Ramos (cell line): ENCODE data around the gene CRAMP1.
"Not testable (repeated sequence)": the region's sequence is repeated elsewhere in the genome, so short reads cannot be mapped to it uniquely, and the experiment has no call there.

Source experiments
- in situ Hi-C: fragments of 300-500 bp; cut with MboI; formaldehyde crosslinking; loops from one replicate; pipeline ENCODE4 v1.14.3; 2022; ENCODE audit warnings: low sequenced_read_pairs; ENCODE audit not compliant: unreplicated experiment

Gene CRAMP1

DNA sequence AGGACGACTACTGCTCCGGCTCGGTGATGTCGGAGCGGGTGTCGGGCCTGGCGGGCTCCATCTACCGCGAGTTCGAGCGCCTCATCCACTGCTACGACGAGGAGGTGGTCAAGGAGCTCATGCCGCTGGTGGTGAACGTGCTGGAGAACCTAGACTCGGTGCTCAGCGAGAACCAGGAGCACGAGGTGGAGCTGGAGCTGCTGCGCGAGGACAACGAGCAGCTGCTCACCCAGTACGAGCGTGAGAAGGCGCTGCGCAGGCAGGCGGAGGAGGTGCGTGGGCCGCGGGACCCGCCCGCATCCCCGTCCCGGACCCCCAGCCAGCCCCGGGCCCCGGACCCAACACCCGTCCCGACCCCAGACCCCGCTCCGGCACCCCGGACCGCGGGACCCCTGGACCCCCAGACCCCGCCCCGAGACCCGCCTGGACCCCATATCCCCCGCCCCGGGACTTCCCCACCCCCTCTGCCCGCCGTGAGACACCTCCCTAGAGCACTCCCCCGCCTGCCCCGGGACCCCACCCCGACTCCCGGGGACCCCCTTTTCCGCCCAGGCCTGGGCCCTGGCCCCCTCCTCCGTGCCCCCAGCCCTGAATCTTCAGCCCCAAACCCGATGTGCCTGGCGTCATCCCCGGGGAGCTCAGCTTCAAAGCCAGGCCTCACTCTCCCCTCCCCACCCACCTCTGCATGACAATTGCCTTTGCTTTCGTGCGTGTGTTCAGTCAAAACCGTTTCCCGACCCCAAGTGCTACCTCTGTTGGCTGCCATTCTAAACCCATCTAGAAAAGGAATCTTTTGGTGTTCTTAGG lies 94.4 kb downstream of the CRAMP1 start:
- in situ Hi-C loops, result no loop called here

DNA sequence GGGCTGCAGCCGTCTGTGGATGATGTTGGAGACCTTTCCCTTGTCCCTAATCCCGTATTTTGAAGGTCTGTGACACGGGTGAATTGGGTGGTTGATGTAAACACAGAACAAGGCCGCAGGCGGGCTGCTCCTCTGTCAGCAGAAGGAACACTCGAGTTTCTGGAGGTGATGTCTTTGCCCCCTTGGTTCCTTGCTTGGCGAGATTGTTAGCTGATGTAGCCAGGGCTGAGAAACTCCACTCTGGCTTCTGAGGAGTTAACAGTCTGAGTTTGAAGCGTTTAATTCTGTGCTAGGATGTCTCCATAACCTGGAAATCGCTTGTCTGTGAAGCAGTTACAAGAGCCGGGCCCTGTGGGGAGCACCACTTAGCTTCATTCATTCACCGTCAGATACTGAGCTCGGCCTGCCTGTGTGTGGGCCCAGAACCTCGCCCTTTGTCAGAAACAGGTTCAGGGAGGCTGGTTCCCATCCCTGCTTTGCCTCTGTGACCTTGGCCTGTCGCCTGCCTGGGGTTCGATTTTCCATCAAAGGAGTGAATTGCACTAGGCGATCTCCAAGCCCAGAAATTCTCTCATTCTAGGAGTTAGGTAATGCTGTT lies 95.1 kb downstream of the CRAMP1 start:
- in situ Hi-C loops, result no loop called here

DNA sequence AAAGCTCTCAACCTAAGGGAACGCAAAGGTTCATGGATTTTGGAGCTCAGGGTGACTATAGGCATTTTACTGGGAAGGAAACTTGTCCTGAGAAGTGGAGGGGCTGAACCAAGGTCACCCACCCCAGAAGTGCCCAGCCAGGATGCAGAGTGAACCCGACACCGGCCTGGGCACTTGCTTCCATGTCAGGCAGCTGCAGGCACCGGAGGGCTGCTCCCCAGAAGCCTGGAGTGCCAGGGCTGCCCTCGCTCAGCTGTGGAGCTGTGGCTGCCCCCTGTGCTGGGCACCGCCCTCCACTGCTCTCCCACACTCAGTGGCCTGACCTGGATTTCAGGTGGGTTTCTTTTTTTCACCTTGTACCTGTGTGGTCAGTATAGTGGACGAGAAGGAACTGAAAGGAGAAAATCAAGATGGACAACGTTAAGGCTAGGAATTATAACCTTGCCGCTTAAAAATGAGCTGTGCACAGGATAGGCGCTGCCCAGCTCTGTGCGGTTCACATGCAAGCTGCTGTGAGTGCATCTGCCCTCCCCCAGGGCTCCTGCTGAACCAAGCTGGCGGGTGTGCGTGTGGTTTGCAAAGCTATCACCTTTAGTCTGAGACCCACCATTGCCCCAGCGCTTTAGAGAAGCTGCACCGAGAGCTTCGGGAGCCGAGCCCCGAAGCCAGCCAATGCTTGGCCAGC lies 96.1 kb downstream of the CRAMP1 start:
- in situ Hi-C loops, result no loop called here

DNA sequence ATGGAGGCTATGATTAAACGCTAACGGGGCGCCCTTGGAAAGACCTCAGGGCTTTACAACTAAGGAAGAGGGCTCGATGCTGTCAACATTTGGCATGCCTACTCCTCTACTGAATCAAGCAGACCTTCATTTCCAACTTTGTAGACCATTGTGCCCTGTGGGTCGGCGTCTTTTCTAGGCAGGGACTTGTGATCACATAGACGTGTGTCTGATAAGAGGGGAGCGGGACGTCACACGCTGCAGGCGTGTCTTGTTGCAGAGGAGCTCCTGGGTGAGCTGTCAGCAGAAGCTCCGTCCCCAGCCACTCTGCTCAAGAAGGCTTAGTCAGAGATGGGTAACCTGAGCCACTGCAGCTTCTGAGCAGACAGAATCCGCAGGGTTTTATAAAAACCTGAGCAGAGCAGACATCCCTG lies 96.6 kb downstream of the CRAMP1 start:
- in situ Hi-C loops, result no loop called here

DNA sequence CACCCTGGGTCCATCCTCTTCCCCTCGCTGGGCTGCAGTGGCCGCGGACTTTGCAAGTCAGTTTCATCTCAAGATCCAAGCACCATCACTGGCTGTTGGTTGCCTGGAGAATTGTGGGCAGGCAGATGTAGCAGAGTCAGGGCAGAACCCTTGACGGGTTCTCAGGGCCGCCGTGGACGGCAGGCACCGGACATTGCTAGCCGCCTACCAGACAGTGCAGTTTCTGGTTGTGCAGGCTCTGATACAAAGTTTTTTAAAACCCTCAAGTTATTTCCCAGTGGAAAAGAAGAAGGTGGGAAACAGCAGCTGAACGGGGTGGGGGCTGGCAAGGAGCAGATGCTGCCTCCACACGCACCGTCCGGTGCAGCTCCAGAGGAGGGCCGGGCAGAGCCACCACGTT lies 97.2 kb downstream of the CRAMP1 start:
- in situ Hi-C loops, result no loop called here

DNA sequence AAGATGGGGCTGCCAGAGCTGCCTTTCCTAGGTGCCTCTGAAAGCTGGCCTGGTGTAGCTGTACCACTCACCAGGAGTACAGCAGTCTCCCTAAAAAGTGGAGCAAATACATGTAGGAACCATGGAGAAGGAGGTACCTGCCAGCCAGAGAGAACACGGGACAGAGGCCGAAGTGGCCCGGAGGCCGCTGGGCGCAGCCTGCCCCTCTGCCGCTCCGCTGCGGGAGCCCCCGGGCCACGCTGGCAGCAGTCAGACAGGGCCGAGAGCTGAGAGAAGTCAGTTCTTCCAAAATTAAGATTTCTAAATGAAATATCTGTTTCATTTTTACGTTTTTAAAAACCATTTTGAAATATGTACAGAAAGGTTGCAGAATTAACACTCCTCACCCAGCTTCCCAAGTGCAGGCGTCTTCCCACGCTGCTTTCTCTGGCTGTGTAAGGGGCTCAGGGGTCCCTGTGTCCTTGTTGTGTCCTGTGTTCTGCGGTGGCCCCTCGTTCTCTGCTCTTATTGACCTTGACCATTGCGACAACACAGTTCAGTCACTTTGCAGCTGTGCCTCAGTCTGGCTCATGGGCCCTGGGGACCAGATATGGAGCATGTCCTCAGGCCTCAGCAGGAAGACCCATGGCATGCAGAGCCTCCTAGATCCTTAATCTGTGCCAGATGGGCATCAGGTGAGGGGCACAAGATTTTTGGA lies 98.8 kb downstream of the CRAMP1 start:
- in situ Hi-C loops, result loop anchor here (5.0 kb wide), 1 partner anchor 51 kb away; no protein-coding TSS in a partner anchor

DNA sequence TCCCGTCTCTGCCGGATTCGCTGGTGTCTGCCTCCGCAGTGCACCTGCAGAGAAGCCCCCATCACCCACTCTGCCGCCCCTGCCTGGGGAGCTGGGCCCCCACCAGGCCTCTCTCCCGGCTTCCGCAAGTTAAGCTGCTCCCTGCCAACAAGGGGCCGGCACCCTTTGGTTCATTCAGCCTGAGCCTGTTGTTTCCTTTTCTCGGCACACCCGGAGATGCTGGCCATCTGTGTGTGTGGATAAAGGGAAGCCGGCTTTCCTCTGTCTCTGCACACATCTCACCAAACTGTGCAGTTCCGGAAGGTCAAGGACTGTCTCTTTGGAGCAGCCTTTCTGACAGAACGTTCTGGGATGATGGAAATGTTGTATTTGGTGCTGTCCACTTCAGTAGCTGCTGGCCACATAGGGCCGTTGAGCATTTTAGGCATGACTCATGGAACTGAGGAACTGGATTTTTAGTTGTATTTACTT lies 100.7 kb downstream of the CRAMP1 start:
- in situ Hi-C loops, result loop anchor here (5.0 kb wide), 1 partner anchor 49 kb away; no protein-coding TSS in a partner anchor

DNA sequence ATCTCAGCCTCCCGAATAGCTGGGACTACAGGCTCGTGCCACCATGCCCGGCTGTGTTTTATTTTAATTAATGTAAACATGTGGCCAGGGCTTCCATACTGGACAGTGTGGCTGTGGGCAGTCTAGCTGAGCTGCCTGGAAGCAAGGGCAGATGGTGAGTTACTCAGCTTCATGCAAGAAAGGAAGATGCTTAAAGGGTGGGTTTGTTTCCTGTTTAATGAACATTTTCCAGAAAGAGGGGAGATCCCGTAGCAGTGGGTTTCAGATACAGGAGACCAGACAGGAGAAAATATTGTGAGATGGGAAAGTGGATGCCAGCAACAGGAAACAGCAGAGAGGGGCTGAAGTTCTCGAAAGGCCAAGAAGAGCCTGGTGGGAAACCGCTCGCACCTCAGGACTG lies 101.2 kb downstream of the CRAMP1 start:
- in situ Hi-C loops, result loop anchor here (5.0 kb wide), 1 partner anchor 49 kb away; no protein-coding TSS in a partner anchor

DNA sequence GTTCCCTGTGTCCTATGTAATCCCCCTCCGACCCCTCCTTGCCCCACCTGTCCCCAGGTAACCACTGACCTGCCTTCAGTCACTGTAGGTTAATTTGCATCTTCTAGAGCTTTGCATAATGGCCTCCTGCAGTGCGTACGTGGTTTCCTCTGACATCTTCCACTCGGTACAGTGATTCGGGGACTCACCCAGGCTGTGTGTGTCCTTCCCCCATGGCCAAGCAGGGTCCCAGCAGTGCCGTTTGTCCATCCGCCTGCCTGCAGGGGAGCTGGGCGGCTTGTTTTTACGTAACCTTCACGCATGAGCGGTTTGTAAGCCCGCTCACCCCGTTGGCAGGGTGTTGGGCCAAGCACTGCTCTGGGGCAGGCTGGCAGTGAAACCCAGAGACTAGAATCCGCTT lies 101.8 kb downstream of the CRAMP1 start:
- in situ Hi-C loops, result loop anchor here (5.0 kb wide), 1 partner anchor 48 kb away; no protein-coding TSS in a partner anchor

DNA sequence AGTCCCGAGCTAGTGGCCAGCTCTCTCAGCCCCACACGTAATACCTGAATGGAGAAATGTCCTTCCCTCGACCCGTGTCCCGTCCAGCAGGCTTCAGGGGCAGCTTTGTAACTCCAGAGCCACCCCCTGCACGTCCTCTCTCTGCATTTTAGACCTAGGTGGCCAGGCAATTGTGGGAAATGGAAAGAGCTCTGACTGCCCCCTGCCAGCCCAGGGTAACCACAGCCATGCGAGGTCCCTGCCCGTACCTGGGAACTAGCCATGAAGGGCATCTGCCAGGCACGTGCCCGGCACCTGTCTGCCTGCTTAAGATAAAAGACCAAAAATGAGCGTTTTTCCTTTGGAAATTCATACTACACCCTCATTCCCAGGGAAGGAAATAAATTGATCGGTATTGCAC lies 103.1 kb downstream of the CRAMP1 start:
- in situ Hi-C loops, result no loop called here

DNA sequence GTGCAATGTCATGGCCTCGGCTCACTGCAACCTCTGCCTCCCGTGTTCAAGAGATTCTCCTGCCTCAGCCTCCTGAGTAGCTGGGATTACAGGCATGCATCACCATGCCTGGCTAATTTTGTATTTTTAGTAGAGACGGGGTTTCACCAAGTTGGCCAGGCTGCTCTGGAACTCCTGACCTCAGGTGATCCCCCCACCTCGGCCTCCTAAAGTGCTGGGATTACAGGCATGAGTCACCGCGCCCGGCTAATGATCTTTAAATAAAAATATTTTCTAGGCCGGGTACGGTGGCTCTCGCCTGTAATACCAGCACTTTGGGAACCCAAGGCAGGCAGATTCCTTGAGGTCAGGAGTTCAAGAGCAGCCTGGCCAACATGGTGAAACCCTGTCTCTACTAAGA lies 106.1 kb downstream of the CRAMP1 start:
- in situ Hi-C loops, result not testable (repeated sequence)

DNA sequence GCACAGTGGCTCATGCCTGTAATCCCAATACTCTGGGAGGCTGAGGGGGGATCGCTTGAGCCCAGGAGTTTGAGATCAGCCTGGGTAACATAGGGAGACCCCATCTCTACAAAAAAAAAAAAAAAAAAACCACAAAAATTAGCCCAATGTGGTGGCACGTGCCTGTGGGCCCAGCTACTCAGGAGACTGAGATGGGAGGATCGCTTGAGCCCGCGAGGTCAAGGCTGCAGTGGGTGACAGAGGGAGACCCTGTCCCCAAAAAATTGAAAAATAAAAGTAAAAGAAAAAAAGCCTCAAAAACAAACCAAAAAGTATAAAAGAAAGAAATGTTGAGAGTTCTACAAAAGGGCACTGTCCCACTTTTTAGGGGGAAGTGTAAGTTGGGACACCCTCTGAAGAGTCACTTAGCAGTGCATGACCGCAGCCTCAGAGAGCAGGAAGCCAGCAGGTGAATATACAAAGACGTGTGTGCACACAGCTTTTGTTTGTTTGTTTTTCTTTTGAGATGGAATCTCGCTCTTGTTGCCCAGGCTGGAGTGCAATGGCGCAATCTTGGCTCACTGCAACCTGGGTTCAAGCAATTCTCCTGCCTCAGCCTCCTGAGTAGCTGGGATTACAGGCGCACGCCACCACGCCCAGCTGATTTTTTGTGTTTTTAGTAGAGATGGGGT lies 107.5 kb downstream of the CRAMP1 start:
- in situ Hi-C loops, result not testable (repeated sequence)

DNA sequence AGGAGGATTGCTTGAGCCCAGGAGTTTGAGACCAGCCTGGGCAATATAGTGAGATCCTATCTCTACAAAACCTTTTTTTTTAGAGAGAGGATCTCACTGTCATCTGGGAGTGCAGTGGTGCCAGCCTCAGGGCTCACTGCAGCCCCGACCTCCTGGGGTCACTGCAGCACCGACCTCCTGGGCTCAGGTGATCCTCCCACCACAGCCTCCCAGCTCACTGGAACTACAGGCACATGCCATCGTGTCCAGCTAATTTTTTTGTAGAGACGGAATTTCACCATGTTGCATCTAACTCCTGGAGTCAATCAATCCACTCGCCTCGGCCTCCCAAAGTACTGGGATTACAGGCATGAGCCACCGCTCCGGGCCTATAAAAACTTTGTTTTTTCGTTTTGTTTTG lies 109.2 kb downstream of the CRAMP1 start:
- in situ Hi-C loops, result no loop called here

DNA sequence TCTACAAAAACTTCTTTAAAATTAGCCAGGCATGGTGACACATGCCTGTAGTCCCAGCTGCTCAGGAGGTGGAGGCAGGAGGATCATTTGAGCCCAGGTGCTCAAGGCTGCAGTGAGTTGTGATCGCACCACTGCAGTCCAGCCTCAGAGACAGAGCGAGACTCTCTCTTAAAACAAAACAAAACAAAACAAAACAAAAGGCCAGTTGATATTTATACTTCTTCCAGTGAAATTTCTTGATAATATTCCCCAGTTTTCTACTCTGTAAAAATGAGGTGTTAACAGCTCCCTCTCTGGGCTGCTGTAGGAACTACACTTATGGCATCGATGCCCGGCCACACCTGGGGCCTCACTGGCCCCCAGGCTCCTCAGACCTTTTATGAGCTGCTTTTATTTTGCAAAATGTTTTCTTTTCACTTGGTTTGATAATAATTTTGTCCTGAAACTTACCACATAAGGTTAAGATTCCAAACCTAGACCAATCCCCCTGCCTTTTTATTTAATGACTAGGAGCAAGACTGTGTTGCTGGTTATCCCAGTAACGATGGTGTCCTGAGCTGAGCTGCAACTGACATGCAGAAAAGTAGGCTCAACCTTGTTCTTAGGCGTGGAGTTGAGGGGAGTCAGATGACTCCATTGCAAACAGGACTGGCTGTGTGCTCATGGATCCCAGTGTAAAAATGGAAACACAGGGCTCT lies 111.4 kb downstream of the CRAMP1 start:
- in situ Hi-C loops, result no loop called here

DNA sequence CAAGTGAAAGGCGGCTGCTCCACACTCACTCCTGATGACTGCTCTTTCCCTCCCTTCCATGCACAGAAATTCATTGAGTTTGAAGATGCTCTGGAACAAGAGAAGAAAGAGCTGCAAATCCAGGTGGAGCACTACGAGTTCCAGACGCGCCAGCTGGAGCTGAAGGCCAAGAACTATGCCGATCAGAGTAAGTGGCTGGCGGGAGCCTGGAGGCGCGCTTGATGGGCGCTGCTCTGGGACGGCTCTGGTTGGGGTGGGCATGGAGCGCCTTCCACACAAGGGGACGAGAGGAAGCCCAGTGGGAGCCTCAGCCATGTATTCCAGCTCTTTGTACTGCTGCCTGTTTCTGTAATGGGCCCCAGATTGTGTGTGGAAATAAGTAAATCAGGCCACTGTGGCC lies 112.3 kb downstream of the CRAMP1 start:
- in situ Hi-C loops, result no loop called here

DNA sequence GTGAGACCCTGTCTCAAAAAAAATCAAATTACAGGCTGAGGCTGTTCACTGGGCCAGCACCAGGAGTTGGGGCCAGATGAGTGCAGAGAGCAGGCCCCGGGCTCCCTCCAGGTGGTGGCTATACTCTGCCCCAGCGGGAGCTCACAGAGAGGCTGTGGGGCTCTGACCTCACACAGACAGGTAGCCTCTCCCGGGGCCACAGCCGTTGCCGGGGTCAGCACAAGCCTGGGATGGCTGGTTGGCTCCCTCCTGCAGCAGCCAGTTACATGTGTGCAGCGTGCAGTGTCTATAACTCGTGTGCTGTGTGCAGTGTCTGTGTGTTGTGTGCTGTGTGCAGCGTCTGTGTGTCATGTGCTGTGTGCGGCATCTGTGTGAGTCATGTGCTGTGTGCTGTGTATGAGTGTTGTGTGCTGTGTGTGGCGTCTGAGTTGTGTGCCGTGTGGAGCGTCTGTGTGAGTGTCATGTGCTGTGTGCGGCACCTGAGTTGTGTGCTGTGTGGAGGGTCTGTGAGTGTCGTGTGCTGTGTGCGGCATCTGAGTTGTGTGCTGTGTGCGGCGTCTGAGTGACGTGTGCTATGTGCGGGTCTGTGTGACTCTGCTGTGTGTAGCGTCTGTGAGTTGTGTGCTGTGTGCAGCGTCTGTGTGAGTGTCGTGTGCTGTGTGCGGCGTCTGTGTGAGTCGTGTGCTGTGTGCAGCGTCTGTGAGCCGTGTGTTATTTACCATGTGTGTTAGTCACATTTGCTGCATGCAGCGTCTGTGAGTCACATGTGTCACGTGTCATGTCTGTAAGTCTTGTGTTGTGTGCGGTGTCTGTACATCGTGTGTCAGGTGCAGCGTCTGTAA lies 114.7 kb downstream of the CRAMP1 start:
- in situ Hi-C loops, result no loop called here
